Fibroblast of villous mesenchyme (primary cell): ENCODE data around the gene ZNF726. TPM values are rescaled to one million over a fixed set of nuclear protein-coding genes. Genes with fewer than 3 reads are reported as not detected.
"Not testable (repeated sequence)": the region's sequence is repeated elsewhere in the genome, so short reads cannot be mapped to it uniquely, and the experiment has no call there.

Experiments
- DNase-seq: peaks from one replicate; pipeline ENCODE4 v3.0.0-alpha.2; 2010; ENCODE audit warnings: low read depth
- H3K4me3 ChIP-seq: 2 replicates; pipeline ENCODE4 v1.5.1; 2011; ENCODE audit warnings: low read depth, mild to moderate bottlenecking, low read length
- CTCF ChIP-seq: IDR thresholded peaks from 2 replicates; pipeline ENCODE4 v1.5.1; 2012; ENCODE audit warnings: low read depth, mild to moderate bottlenecking, low read length; ENCODE audit not compliant: insufficient read depth
- total RNA-seq: library from RNA; depleted of rRNA; stranded (reverse); fragments of >200 nt; gene quantifications from 2 replicates; pipeline ENCODE4 v1.2.3, GENCODE V29; 2012

The ZNF726 gene
- total RNA-seq, 1 donor: 4.3 TPM

GRCh38 chr19:23932878-23933277 is 18.2 kb downstream of the ZNF726 start:
- TF ChIP-seq CTCF: no peak
- H3K4me3 ChIP-seq: no peak overlapping the region
- DNase-seq: no peak

- not testable (repeated sequence) for H3K4me3 ChIP-seq, DNase-seq
Observed at GRCh38 chr19:23937031-23937430, 22.3 kb downstream of the ZNF726 start.

GRCh38 chr19:23943411-23943810 is 28.7 kb downstream of the ZNF726 start:
- DNase-seq: no peak
- H3K4me3 ChIP-seq: no peak overlapping the region
- TF ChIP-seq CTCF: no peak

GRCh38 chr19:23946569-23946968 is 31.9 kb downstream of the ZNF726 start:
- TF ChIP-seq CTCF: no peak
- peak; percentile 30 for DNase-seq
- H3K4me3 ChIP-seq: no peak overlapping the region

GRCh38 chr19:23949611-23950010 is 34.9 kb downstream of the ZNF726 start:
- TF ChIP-seq CTCF: no peak
- peak; percentile 81 for DNase-seq
- H3K4me3 ChIP-seq: no peak overlapping the region

- DNase-seq: no peak
- no peak for TF ChIP-seq CTCF
- no peak overlapping the region for H3K4me3 ChIP-seq
Observed at GRCh38 chr19:23956051-23956450, 41.4 kb downstream of the ZNF726 start.

- TF ChIP-seq CTCF: peak; percentile 10
- peak; percentile 87 for DNase-seq
- H3K4me3 ChIP-seq: peak overlapping the region; percentile 30
Observed at GRCh38 chr19:23957660-23958281, 43.1 kb downstream of the ZNF726 start.

- DNase-seq, H3K4me3 ChIP-seq: not testable (repeated sequence)
Observed at GRCh38 chr19:23963396-23963795, 48.7 kb downstream of the ZNF726 start.

GRCh38 chr19:23963881-23964280 is 49.2 kb downstream of the ZNF726 start:
- not testable (repeated sequence) for H3K4me3 ChIP-seq, DNase-seq

GRCh38 chr19:23964334-23964733 is 49.6 kb downstream of the ZNF726 start:
- not testable (repeated sequence) for DNase-seq, H3K4me3 ChIP-seq
